AG09309 (cell line): ENCODE results near the gene ADGRB3.

Experiments used
- DNase-seq: peaks from one replicate; pipeline ENCODE4 v3.0.0-alpha.2; 2010; ENCODE audit warnings: low read depth
- H3K4me3 ChIP-seq: 2 replicates; pipeline ENCODE4 v1.5.1; 2011; ENCODE audit warnings: mild to moderate bottlenecking, low read depth, low read length, moderate library complexity; ENCODE audit not compliant: control insufficient read depth
- TF ChIP-seq, protein P1 (sequence below): IDR thresholded peaks from 2 replicates; pipeline ENCODE4 v1.5.1; 2011; ENCODE audit warnings: mild to moderate bottlenecking, low read depth, low read length, inconsistent platforms; ENCODE audit not compliant: insufficient read depth, control insufficient read depth; ENCODE audit errors: missing control alignments

Gene ADGRB3

DNA sequence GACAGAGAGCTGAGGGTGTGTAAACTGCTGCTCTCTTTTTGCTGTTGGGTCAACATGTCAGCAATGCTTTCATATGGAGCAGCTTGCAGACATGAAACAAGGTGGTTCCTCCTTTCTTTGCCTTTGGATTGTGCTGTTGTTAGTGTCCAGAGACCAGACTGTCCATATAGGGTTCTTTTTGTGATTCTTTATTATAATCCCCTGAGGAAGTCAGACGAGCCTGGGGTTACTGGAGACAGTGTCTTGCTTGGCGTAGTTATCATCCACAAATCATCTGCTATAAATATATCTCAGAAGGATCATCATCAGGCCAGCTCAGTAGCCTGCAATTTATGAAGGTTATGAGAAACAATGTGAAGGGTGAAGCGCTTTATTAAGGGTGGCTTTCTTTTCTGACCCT lies 2.3 kb upstream of the ADGRB3 start:
- DNase-seq = no peak
- TF ChIP-seq, protein P1, sequence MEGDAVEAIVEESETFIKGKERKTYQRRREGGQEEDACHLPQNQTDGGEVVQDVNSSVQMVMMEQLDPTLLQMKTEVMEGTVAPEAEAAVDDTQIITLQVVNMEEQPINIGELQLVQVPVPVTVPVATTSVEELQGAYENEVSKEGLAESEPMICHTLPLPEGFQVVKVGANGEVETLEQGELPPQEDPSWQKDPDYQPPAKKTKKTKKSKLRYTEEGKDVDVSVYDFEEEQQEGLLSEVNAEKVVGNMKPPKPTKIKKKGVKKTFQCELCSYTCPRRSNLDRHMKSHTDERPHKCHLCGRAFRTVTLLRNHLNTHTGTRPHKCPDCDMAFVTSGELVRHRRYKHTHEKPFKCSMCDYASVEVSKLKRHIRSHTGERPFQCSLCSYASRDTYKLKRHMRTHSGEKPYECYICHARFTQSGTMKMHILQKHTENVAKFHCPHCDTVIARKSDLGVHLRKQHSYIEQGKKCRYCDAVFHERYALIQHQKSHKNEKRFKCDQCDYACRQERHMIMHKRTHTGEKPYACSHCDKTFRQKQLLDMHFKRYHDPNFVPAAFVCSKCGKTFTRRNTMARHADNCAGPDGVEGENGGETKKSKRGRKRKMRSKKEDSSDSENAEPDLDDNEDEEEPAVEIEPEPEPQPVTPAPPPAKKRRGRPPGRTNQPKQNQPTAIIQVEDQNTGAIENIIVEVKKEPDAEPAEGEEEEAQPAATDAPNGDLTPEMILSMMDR = no peak

DNA sequence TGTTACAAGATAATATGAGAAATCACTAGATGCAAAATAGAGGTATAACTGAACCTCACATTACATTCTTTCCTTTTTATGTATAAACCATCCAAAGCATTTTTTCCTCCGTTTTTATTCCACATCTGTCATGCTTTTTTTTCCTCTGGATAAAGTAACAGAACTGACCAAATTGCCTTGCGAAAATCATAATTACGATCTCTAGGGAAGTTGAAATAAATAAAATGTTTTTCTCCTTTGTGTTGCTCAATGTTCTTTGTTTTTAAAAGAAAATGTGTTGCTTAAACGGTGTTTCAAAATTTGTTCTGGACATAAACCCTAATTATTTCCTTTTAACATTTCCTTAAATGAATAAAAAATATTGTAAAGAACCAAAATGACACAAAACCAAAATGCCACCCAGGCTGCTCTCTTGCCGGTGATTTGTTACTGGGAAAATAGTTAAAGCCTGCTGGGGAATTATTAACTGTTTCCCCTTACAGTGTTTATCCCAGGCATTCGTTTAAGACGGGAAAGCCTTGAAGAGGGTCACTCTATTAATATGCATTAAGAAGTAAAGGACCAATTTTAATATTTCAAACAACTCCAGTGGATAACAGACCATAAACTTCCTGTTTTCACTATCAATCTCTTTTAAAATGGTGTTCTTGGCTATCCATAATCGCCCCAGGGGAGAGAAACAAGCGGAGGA lies 1.7 kb upstream of the ADGRB3 start:
- TF ChIP-seq, protein P1 = no peak
- DNase-seq = no peak
- no peak overlapping the region for H3K4me3 ChIP-seq

More for the DNA sequence above, 2.3 kb upstream of the ADGRB3 start:
- H3K4me3 ChIP-seq = no peak overlapping the region

DNA sequence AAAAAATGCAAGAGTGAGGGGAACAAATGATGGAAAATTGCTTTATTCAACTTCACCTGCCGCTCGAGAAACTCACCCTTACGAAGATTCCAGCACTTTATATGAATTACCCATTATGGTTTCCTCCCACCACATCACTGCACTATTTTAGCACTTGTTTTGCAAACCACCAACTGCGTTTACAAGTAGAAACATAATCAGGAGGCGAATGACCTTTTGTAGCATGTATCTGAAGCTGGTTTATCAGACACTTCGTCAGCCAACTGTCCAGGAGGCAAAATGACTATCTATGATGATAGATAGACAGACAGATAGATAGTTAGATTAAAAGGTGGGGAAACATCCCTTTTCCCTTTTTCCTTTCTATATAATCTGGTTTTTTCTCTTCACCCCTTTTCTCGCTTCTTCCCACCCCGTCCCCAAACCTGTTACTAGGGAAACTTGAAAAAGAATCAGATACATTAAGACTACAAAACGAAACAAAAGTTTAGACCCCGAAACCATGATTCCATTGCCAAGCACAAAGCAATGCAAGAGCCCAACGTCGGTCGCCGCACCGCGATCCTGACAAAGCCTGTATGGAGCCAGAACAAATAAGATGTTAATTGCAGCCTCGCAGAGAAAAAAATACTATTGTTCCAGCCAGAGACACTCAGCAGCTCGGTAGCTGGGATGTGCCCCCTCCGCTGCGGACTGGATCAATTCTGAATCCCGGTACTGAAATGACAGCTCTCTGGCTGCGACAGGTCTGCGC lies 933 bp upstream of the ADGRB3 start:
- DNase-seq = no peak
- TF ChIP-seq, protein P1 = no peak
- peak overlapping the region; percentile 66 for H3K4me3 ChIP-seq

DNA sequence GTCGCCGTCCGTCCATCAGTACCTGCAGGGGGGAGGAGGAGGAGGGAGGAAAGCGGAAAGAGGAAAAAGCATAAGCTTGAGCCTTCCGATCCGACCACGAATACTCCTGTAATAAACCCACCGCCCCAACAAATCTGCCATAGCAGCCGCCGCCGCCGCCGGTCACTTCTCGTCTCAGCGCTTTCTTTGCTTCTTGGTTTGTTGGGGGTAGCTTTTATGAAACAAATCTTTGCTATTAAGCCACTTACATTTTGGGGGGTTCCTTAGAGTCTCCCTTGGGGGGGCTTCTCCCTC lies 277 bp downstream of the ADGRB3 start:
- H3K4me3 ChIP-seq = peak overlapping the region; percentile 66
- DNase-seq = no peak
- TF ChIP-seq, protein P1 = no peak

DNA sequence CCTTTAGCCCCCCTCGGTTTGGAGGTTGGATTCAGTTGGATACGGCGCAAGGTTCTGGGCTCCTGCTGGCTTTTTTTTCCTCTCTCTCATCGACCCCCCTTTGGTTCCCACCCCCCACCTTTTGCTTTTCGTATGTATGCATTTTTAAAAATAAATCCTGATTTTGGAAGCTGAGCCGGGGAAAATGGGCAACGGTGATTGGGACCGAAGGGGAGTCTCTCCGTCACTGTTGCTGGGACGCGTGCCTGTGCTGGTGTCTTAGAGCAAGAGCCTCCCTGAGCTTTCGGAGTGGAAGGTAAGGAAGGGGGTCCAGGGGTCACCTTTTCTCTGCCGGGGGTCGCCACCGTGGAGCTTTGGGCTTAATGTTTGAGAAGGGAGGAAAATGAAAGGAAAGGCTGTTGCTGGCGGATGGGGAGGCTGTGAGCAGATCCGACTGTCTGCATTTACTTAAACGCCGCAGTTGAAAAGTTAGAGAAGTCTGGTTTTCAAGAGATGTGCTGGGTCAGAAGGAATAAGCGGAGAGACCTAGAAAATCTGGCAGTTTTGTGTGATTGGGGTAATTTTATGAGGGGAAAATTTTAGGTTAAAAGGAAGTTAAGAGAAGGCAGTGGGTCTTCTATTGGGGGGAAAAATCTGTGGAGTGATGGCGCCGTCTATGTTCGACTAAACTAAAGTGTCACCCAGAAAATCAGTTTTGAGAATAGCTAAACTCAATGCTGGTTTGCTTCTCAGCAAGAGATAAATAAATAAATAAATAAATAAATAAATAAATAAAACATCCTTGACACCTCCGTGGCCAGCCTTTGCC lies 828 bp downstream of the ADGRB3 start:
- TF ChIP-seq, protein P1 = no peak
- no peak for DNase-seq
- peak overlapping the region; percentile 66 for H3K4me3 ChIP-seq

DNA sequence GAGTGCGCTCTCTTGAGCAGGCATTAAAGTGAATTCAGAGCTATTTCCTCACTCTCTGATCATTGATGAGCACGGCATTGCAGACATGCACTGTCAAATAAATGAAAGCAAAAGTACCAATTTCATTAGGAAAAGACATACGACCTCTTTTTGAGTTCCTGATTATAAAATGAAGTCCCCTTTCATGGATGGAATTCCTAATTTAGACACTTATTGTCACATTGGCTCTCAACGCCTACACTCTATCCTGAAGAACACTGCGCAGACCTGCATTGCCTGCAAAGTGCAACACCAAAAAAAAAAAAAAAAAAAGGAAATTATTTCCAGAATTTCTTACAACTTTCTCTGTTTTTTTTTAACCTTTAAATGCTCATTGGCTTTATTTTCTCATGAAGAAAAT lies 1.6 kb downstream of the ADGRB3 start:
- no peak for DNase-seq
- TF ChIP-seq, protein P1 = no peak
- no peak overlapping the region for H3K4me3 ChIP-seq
